GM23338 (cell line): ENCODE data around the gene MKI67.

Experiments
- CREB1 ChIP-seq: fragments of 250-450 bp; sonication (Bioruptor Pico); IDR thresholded peaks from 2 replicates; pipeline ENCODE4 v1.5.0; 2020; ENCODE audit warnings: low read depth, mild to moderate bottlenecking, moderate library complexity
- POLR2AphosphoS5 ChIP-seq: IDR thresholded peaks from 2 replicates; pipeline ENCODE4 v1.6.1; 2016; ENCODE audit warnings: antibody characterized with exemption, low read depth
- REST ChIP-seq: IDR thresholded peaks from one replicate; pipeline ENCODE4 v1.6.1; 2018; ENCODE audit warnings: antibody characterized with exemption; ENCODE audit not compliant: unreplicated experiment
- TF ChIP-seq, protein P1 (sequence below), 2 experiments: fragments of 200-600 bp in 1 of 2; sonication (generic) in 1 of 2; conservative IDR thresholded peaks; 2 replicates each; pipeline versions ENCODE4 v1.5.1 to v1.6.1; 2016 to 2017; ENCODE audit warnings: antibody characterized with exemption in 2 of 2, low read depth in 2 of 2, mild to moderate bottlenecking in 2 of 2, moderate library complexity in 1 of 2

DNA sequence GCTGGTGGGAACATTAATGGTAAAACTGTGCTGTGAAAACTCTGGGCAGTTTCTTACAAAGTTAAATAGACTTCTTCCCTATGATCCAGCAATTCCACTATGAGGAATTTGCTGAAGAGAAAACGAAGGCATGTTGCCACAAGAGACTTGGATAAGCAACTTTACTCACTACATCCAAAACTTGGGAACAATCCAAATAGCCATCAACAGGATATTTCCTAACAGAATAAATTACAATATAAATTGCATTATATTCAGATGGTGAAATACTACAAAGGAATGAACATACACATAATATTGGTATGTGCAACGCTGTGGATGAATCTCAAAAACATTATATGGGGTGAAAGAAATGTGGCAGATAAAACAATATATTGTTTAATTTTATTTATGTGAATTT lies 21.4 kb upstream of the MKI67 start:
- TF ChIP-seq CREB1 (CRISPR knock-in tag) (no peak), POLR2AphosphoS5 (no peak), REST (no peak)
- TF ChIP-seq, protein P1, sequence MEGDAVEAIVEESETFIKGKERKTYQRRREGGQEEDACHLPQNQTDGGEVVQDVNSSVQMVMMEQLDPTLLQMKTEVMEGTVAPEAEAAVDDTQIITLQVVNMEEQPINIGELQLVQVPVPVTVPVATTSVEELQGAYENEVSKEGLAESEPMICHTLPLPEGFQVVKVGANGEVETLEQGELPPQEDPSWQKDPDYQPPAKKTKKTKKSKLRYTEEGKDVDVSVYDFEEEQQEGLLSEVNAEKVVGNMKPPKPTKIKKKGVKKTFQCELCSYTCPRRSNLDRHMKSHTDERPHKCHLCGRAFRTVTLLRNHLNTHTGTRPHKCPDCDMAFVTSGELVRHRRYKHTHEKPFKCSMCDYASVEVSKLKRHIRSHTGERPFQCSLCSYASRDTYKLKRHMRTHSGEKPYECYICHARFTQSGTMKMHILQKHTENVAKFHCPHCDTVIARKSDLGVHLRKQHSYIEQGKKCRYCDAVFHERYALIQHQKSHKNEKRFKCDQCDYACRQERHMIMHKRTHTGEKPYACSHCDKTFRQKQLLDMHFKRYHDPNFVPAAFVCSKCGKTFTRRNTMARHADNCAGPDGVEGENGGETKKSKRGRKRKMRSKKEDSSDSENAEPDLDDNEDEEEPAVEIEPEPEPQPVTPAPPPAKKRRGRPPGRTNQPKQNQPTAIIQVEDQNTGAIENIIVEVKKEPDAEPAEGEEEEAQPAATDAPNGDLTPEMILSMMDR (conservative IDR thresholded peaks at IDR 0.05; ENCODE audit: low read depth in 2 of 2): no peak
